ENCODE results near the gene DNM3. TPM values are rescaled to one million over a fixed set of nuclear protein-coding genes. Genes with fewer than 3 reads are reported as not detected.

The DNM3 gene
- total and polyA plus RNA-seq, 7 donors = 0.60 to 13.3 (median 3.9) TPM

GRCh38 chr1:171835891-171836290, 5.4 kb upstream of the DNM3 start:
- no peak overlapping the region for H3K27ac ChIP-seq
- no peaks in the 10 kb centered on the region for H3K4me1 ChIP-seq
- intact Hi-C loops (cut with DNase I) = no loop called here
- no peaks in the 10 kb centered on the region for H3K27me3 ChIP-seq
- no peak for DNase-seq
- no peaks in the 10 kb centered on the region for H3K9me3 ChIP-seq
- TF ChIP-seq CTCF (IDR thresholded peaks at IDR 0.05) = no peak
- TF ChIP-seq EP300 (IDR thresholded peaks at IDR 0.05) = no peak
- no peak for TF ChIP-seq POLR2AphosphoS5 (IDR thresholded peaks at IDR 0.05)
- TF ChIP-seq POLR2A (IDR thresholded peaks at IDR 0.05) = no peak
- no peak overlapping the region for H3K4me3 ChIP-seq
- no peaks in the 10 kb centered on the region for H3K36me3 ChIP-seq

GRCh38 chr1:171841931-171842761, 848 bp downstream of the DNM3 start:
- intact Hi-C loops (cut with DNase I) = loop anchor here (2.0 to 10.0 kb wide), 6 partner anchors 40 to 1353 kb away; partner anchors contain the start of genes METTL13, PRRC2C and VAMP4
- TF ChIP-seq EP300 (IDR thresholded peaks at IDR 0.05) = no peak
- no peak for TF ChIP-seq CTCF (IDR thresholded peaks at IDR 0.05)
- no peak for TF ChIP-seq POLR2A (IDR thresholded peaks at IDR 0.05)
- no peak for TF ChIP-seq POLR2AphosphoS5 (IDR thresholded peaks at IDR 0.05)
- Histone ChIP-seq H3K27me3 (no peaks in the 10 kb centered on the region), H3K36me3 (no peaks in the 10 kb centered on the region), H3K27ac (peak overlapping the region; percentile 71 to 79 (median 75)), H3K4me1 (peaks cover 0 to 11% (median 4%) of the 10 kb centered on the region in 4 donors), H3K9me3 (no peaks in the 10 kb centered on the region), H3K4me3 (peak overlapping the region; percentile 65 to 82 (median 78))
- peak; percentile 64 for DNase-seq
- 3% methylated on average over 40 of the region's 40 CpGs for WGBS, 2 donors

GRCh38 chr1:171844381-171844780, 3.1 kb downstream of the DNM3 start:
- Histone ChIP-seq H3K27ac (no peak overlapping the region), H3K36me3 (no peaks in the 10 kb centered on the region), H3K27me3 (no peaks in the 10 kb centered on the region), H3K4me1 (peaks cover 0 to 11% (median 4%) of the 10 kb centered on the region in 4 donors), H3K9me3 (no peaks in the 10 kb centered on the region), H3K4me3 (no peak overlapping the region)
- DNase-seq = no peak
- intact Hi-C loops (cut with DNase I) = loop anchor here (5.0 to 10.0 kb wide), 5 partner anchors 42 to 1350 kb away; partner anchors contain the start of genes METTL13 and PRRC2C
- WGBS, 2 donors = 77 to 91% methylated on average over 2 of the region's 2 CpGs
- TF ChIP-seq POLR2A (IDR thresholded peaks at IDR 0.05) = no peak

GRCh38 chr1:171845998-171846397, 4.7 kb downstream of the DNM3 start:
- Histone ChIP-seq H3K27ac (no peak overlapping the region), H3K4me3 (no peak overlapping the region), H3K9me3 (no peaks in the 10 kb centered on the region), H3K36me3 (no peaks in the 10 kb centered on the region), H3K27me3 (no peaks in the 10 kb centered on the region), H3K4me1 (peaks cover 0 to 11% (median 4%) of the 10 kb centered on the region in 4 donors)
- TF ChIP-seq CTCF (IDR thresholded peaks at IDR 0.05) = no peak
- TF ChIP-seq POLR2AphosphoS5 (IDR thresholded peaks at IDR 0.05) = no peak
- no peak for TF ChIP-seq EP300 (IDR thresholded peaks at IDR 0.05)
- no peak for TF ChIP-seq POLR2A (IDR thresholded peaks at IDR 0.05)
- no peak for DNase-seq
- intact Hi-C loops (cut with DNase I) = loop anchor here (10.0 kb wide), 3 partner anchors 201 to 1349 kb away; partner anchors contain the start of gene PRRC2C

DNA sequence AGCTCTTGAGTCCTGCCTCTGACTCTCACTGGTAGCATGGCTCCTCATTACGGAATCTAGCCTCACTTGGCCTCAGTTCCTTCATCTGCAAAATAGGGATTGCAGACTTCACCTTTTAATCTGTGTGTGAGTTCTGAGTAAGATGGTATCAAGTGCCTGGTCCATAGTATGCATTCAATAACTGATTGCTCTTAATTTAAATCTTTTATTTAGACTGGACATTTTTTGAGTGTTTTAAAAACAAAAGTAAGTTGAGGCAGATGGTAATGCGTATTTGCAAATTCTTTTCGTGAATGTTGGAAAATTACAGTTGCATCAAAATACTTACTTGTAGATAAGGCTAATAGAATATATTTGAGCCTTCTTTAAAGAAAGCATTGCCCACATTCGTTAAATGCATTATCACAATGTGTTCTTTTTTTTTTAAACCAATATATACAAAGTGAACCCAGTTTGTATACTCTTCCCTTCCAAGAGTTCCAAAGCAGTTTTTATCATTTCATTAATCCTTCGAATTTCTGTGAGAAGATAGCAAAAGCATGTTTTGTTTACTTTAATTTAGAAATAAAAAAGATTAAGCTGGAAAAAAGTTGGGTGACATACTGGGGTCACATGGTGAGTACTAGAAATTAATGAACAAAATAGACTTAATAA, 8.1 kb downstream of the DNM3 start:
- TF ChIP-seq EP300 (IDR thresholded peaks at IDR 0.05) = no peak
- TF ChIP-seq POLR2A (IDR thresholded peaks at IDR 0.05) = no peak
- no peak for TF ChIP-seq CTCF (IDR thresholded peaks at IDR 0.05)
- TF ChIP-seq POLR2AphosphoS5 (IDR thresholded peaks at IDR 0.05) = no peak
- WGBS, 2 donors = 70 to 71% methylated on average over 5 of the region's 5 CpGs
- Histone ChIP-seq H3K9me3 (no peaks in the 10 kb centered on the region), H3K27me3 (no peaks in the 10 kb centered on the region), H3K4me3 (no peak overlapping the region), H3K36me3 (no peaks in the 10 kb centered on the region), H3K27ac (no peak overlapping the region), H3K4me1 (no peaks in the 10 kb centered on the region)
- no peak for DNase-seq
- intact Hi-C loops (cut with DNase I) = loop anchor here (10.0 kb wide), 3 partner anchors 205 to 1345 kb away; partner anchors contain the start of gene PRRC2C
